GM18526 (cell line): ENCODE data around the gene PASK.

Experiments
- POLR2A ChIP-seq: IDR thresholded peaks from 3 replicates; pipeline ENCODE4 v1.6.1; 2011; ENCODE audit not compliant: insufficient read length; ENCODE audit errors: extremely low read depth

PASK gene

GRCh38 chr2:241140445-241140840 is 8.8 kb downstream of the PASK start:
- TF ChIP-seq POLR2A: no peak

- TF ChIP-seq POLR2A: no peak
Measured at GRCh38 chr2:241139531-241140444, 9.5 kb downstream of the PASK start.

- TF ChIP-seq POLR2A: no peak
Measured at GRCh38 chr2:241138471-241138870, 10.8 kb downstream of the PASK start.

GRCh38 chr2:241137276-241138190 is 11.7 kb downstream of the PASK start:
- no peak for TF ChIP-seq POLR2A

- TF ChIP-seq POLR2A: no peak
Measured at GRCh38 chr2:241136661-241137260, 12.5 kb downstream of the PASK start.

- no peak for TF ChIP-seq POLR2A
Measured at GRCh38 chr2:241136191-241136590, 13.1 kb downstream of the PASK start.

GRCh38 chr2:241135737-241136136 is 13.5 kb downstream of the PASK start:
- TF ChIP-seq POLR2A: no peak

- no peak for TF ChIP-seq POLR2A
Measured at GRCh38 chr2:241134711-241135110, 14.6 kb downstream of the PASK start.

- no peak for TF ChIP-seq POLR2A
Measured at GRCh38 chr2:241133436-241133820, 15.8 kb downstream of the PASK start.

- TF ChIP-seq POLR2A: no peak
Measured at GRCh38 chr2:241132538-241133435, 16.5 kb downstream of the PASK start.

GRCh38 chr2:241131531-241131930 is 17.7 kb downstream of the PASK start:
- no peak for TF ChIP-seq POLR2A

GRCh38 chr2:241130316-241130715 is 19.0 kb downstream of the PASK start:
- no peak for TF ChIP-seq POLR2A

- no peak for TF ChIP-seq POLR2A
Measured at GRCh38 chr2:241129086-241129871, 20.0 kb downstream of the PASK start.

GRCh38 chr2:241128266-241128665 is 21.0 kb downstream of the PASK start:
- no peak for TF ChIP-seq POLR2A
